Measurements from ENCODE around the gene WDR20. TPM values are rescaled to one million over a fixed set of nuclear protein-coding genes. Genes with fewer than 3 reads are reported as not detected.
A peak's percentile ranks its signal among the peaks of the same experiment; 100 is the strongest.
"Not testable (repeated sequence)": the region's sequence is repeated elsewhere in the genome, so short reads cannot be mapped to it uniquely, and the experiment has no call there.

Gene WDR20
- total and polyA plus RNA-seq, 2 donors from 2014 or later, result 12.6 to 44.2 TPM

- Histone ChIP-seq H3K9ac (ENCODE audit: low read length in 3 of 3) (no peak overlapping the region), H3K4me3 (ENCODE audit: low read length in 3 of 3) (no peak overlapping the region), H3K27me3 (ENCODE audit: control insufficient read depth, insufficient read depth, low read length) (no peaks in the 10 kb centered on the region), H3K4me1 (ENCODE audit: control insufficient read depth in 2 of 3, insufficient read depth in 2 of 3, low read depth in 1 of 3, low read length in 3 of 3) (no peaks in the 10 kb centered on the region), H3K27ac (ENCODE audit: low read depth in 2 of 2, low read length in 2 of 2) (no peak overlapping the region), H3K9me3 (ENCODE audit: control insufficient read depth in 2 of 3, insufficient read depth in 1 of 3, low read length in 3 of 3) (no peaks in the 10 kb centered on the region), H3K36me3 (ENCODE audit: control insufficient read depth in 2 of 3, insufficient read depth in 3 of 3, low read length in 3 of 3) (no peaks in the 10 kb centered on the region)
- DNase-seq, result no peak
- no peak for FAIRE-seq
- intact Hi-C loops (cut with DNase I), result no loop called here
- no peak for TF ChIP-seq CTCF (IDR thresholded peaks at IDR 0.05; ENCODE audit: borderline replicate concordance, extremely low read depth, insufficient read depth)
Observed at GRCh38 chr14:102105369-102105768, 34.3 kb upstream of the WDR20 start.

GRCh38 chr14:102109332-102109731, 30.4 kb upstream of the WDR20 start:
- H3K27ac ChIP-seq (ENCODE audit: low read depth in 2 of 2, low read length in 2 of 2); H3K9ac ChIP-seq (ENCODE audit: low read length in 3 of 3); DNase-seq; H3K4me1 ChIP-seq (ENCODE audit: control insufficient read depth in 2 of 3, insufficient read depth in 2 of 3, low read depth in 1 of 3, low read length in 3 of 3); FAIRE-seq; H3K9me3 ChIP-seq (ENCODE audit: control insufficient read depth in 2 of 3, insufficient read depth in 1 of 3, low read length in 3 of 3); intact Hi-C loops (cut with DNase I); H3K4me3 ChIP-seq (ENCODE audit: low read length in 3 of 3); H3K36me3 ChIP-seq (ENCODE audit: control insufficient read depth in 2 of 3, insufficient read depth in 3 of 3, low read length in 3 of 3); H3K27me3 ChIP-seq (ENCODE audit: control insufficient read depth, insufficient read depth, low read length): not testable (repeated sequence)

- DNase-seq (peak in 1 of 5 donors; percentile 15), FAIRE-seq (no peak)
- TF ChIP-seq CTCF (IDR thresholded peaks at IDR 0.05; ENCODE audit: borderline replicate concordance, extremely low read depth, insufficient read depth), result no peak
- Histone ChIP-seq H3K36me3 (ENCODE audit: control insufficient read depth in 2 of 3, insufficient read depth in 3 of 3, low read length in 3 of 3) (no peaks in the 10 kb centered on the region), H3K27ac (ENCODE audit: low read depth in 2 of 2, low read length in 2 of 2) (no peak overlapping the region), H3K4me3 (ENCODE audit: low read length in 3 of 3) (no peak overlapping the region), H3K9me3 (ENCODE audit: control insufficient read depth in 2 of 3, insufficient read depth in 1 of 3, low read length in 3 of 3) (no peaks in the 10 kb centered on the region), H3K27me3 (ENCODE audit: control insufficient read depth, insufficient read depth, low read length) (no peaks in the 10 kb centered on the region), H3K9ac (ENCODE audit: low read length in 3 of 3) (no peak overlapping the region), H3K4me1 (ENCODE audit: control insufficient read depth in 2 of 3, insufficient read depth in 2 of 3, low read depth in 1 of 3, low read length in 3 of 3) (no peaks in the 10 kb centered on the region)
- intact Hi-C loops (cut with DNase I), result no loop called here
Observed at GRCh38 chr14:102111101-102111500, 28.6 kb upstream of the WDR20 start.

GRCh38 chr14:102116361-102117180, 23.1 kb upstream of the WDR20 start:
- no peak for DNase-seq
- no peak for TF ChIP-seq CTCF (IDR thresholded peaks at IDR 0.05; ENCODE audit: borderline replicate concordance, extremely low read depth, insufficient read depth)
- intact Hi-C loops (cut with DNase I), result no loop called here

More at GRCh38 chr14:102116361-102117180, 23.1 kb upstream of the WDR20 start:
- Histone ChIP-seq H3K4me3 (ENCODE audit: low read length in 3 of 3) (no peak overlapping the region), H3K9ac (ENCODE audit: low read length in 3 of 3) (no peak overlapping the region), H3K9me3 (ENCODE audit: control insufficient read depth in 2 of 3, insufficient read depth in 1 of 3, low read length in 3 of 3) (no peaks in the 10 kb centered on the region), H3K36me3 (ENCODE audit: control insufficient read depth in 2 of 3, insufficient read depth in 3 of 3, low read length in 3 of 3) (no peaks in the 10 kb centered on the region), H3K27me3 (ENCODE audit: control insufficient read depth, insufficient read depth, low read length) (no peaks in the 10 kb centered on the region), H3K4me1 (ENCODE audit: control insufficient read depth in 2 of 3, insufficient read depth in 2 of 3, low read depth in 1 of 3, low read length in 3 of 3) (no peaks in the 10 kb centered on the region), H3K27ac (ENCODE audit: low read depth in 2 of 2, low read length in 2 of 2) (no peak overlapping the region)
- no peak for FAIRE-seq

All from kidney (tissue), 14 donors.